Pancreas (tissue), 10 donors: Measurements from ENCODE around the gene MAP3K12. TPM values are rescaled to one million over a fixed set of nuclear protein-coding genes. Genes with fewer than 3 reads are reported as not detected.

Experiments
- ATAC-seq, 4 donors: fragments of 200-7000 bp; cut with Tn5 transposase; one replicate each; pipeline versions ENCODE4 v1.8.0 to v1.9.1; 2020; ENCODE audit warnings: mild to moderate bottlenecking in 4 of 4, moderate library complexity in 4 of 4
- DNase-seq, 6 donors: peaks; one replicate each; pipeline ENCODE4 v3.0.0-alpha.2; 2020
- FAIRE-seq: peaks from 2 replicates; lab custom pipeline; 2012; peaks lifted over from hg19 to GRCh38; lab: Jason Lieb, UNC
- H3K27ac ChIP-seq, 4 donors: fragments of 200-600 bp; sonication (generic); 1 replicate in 3 of 4; 2 replicates in 1 of 4; pipeline versions ENCODE4 v1.5.0 to v1.8.0; 2020
- H3K27me3 ChIP-seq, 4 donors: fragments of 200-600 bp; one replicate each; pipeline ENCODE4 v1.8.0; 2021
- H3K36me3 ChIP-seq, 3 donors: fragments of 200-600 bp; sonication (generic) in 1 of 3; one replicate each; pipeline versions ENCODE4 v1.5.0 to v1.8.0; 2020 to 2021
- H3K4me1 ChIP-seq, 3 donors: fragments of 200-600 bp; one replicate each; pipeline ENCODE4 v1.8.0; 2021
- H3K4me3 ChIP-seq, 4 donors: fragments of 200-600 bp; sonication (generic) in 2 of 4; one replicate each; pipeline versions ENCODE4 v1.5.0 to v1.8.0; 2020 to 2021
- H3K9me3 ChIP-seq, 4 donors: fragments of 200-600 bp; one replicate each; pipeline ENCODE4 v1.8.0; 2021
- WGBS, 2 donors: extraction: QIAGEN DNeasy Blood & Tissue Kit; methylation state at CpG; one replicate each; pipeline ENCODE4 v1.1.7; 2013; 5-methylcytosine and 5-hydroxymethylcytosine counted together
- intact Hi-C, 3 donors: fragments of 100-400 bp; cut with DNase I; formaldehyde crosslinking; loops; one replicate each; pipeline versions ENCODE4 v1.11.1 to v1.14.2; 2022
- polyA plus RNA-seq, 2 donors: library from polyadenylated mRNA; stranded (reverse); fragments of 200-250 nt; gene quantifications; one replicate each; pipeline ENCODE4 v1.2.3, GENCODE V29; 2013
- total RNA-seq, 6 donors: library from RNA; stranded (reverse); fragmentation: NEBNext Ultra II Directional in 4 of 6; extraction: Animal tissue kit (Norgen Biotek cat#: 25700) in 4 of 6; gene quantifications; one replicate each; pipeline versions ENCODE4 v1.2.1 to v1.2.4, GENCODE V29; 2021 to 2023
- TF ChIP-seq, protein P1 (sequence below), 4 donors: fragments of 200-600 bp; sonication (generic) in 3 of 4; IDR thresholded peaks; one replicate each; pipeline versions ENCODE4 v1.5.0 to v1.8.0; 2021; ENCODE audit warnings: antibody characterized with exemption in 4 of 4
- donor health status: healthy with polysubstance abuse.
- donor health status: DM: no; HTN: no; CAD: no; lungs with moderate emphysema.
- donor health status: DM: no; HTN: no; CAD: no.
- donor health status: control.
- donor health status: control.
- donor health status: Bipolar disorder and iron deficiency.
- donor health status: DM: yes; HTN: yes; CAD: no.
- donor health status: DM: no; HTN: no; CAD: no.
- donor health status: DM: no; HTN: no; CAD: no.
- donor health status: DM: yes; HTN: yes; CAD: no.

MAP3K12 gene
- total and polyA plus RNA-seq, 8 donors, result 2.3 to 24.9 (median 4.7) TPM

DNA sequence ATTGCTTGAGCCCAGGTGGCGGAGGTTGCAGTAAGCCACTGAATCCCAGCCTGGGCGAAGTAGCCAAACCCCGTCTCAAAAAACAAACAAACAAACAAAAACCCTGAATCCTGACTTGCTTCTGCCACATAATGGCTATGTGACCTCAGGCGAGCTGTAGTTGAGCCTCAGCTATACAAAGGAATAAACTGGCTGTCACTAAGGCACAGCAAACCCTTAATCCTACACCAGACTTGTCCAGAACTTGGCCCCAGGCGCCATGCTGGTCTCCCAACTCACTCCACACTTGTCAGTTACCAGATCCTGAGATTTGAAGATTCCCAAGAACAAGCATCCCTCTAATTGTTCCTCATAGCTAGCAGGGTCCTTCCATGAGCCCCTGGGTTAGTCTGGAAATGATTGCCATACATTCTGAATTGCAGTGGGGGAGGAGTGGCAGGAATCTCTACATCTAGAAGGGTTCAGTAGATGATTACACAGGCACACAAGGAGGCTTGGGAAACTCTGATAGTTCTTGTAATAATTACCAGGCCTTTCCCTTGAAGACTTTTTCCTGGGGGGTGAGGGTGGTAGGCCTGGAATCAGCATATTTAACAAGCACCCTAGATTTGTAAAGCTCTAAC is 9.9 kb downstream of the MAP3K12 start:
- peaks cover 0 to 12% (median 0%) of the 10 kb centered on the region in 3 donors for H3K36me3 ChIP-seq
- no peak overlapping the region for H3K27ac ChIP-seq
- WGBS, 2 donors, result 92 to 94% methylated on average over 5 of the region's 5 CpGs
- peaks cover 5 to 13% (median 8%) of the 10 kb centered on the region in 3 donors for H3K4me1 ChIP-seq
- intact Hi-C loops, result no loop called here
- TF ChIP-seq, protein P1, sequence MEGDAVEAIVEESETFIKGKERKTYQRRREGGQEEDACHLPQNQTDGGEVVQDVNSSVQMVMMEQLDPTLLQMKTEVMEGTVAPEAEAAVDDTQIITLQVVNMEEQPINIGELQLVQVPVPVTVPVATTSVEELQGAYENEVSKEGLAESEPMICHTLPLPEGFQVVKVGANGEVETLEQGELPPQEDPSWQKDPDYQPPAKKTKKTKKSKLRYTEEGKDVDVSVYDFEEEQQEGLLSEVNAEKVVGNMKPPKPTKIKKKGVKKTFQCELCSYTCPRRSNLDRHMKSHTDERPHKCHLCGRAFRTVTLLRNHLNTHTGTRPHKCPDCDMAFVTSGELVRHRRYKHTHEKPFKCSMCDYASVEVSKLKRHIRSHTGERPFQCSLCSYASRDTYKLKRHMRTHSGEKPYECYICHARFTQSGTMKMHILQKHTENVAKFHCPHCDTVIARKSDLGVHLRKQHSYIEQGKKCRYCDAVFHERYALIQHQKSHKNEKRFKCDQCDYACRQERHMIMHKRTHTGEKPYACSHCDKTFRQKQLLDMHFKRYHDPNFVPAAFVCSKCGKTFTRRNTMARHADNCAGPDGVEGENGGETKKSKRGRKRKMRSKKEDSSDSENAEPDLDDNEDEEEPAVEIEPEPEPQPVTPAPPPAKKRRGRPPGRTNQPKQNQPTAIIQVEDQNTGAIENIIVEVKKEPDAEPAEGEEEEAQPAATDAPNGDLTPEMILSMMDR (IDR thresholded peaks at IDR 0.05), result no peak
- no peak overlapping the region for H3K4me3 ChIP-seq
- ATAC-seq, result no peak
- H3K9me3 ChIP-seq, result no peaks in the 10 kb centered on the region
- no peak for FAIRE-seq
- H3K27me3 ChIP-seq, result no peaks in the 10 kb centered on the region
- DNase-seq, result peak in 1 of 6 donors; percentile 28

DNA sequence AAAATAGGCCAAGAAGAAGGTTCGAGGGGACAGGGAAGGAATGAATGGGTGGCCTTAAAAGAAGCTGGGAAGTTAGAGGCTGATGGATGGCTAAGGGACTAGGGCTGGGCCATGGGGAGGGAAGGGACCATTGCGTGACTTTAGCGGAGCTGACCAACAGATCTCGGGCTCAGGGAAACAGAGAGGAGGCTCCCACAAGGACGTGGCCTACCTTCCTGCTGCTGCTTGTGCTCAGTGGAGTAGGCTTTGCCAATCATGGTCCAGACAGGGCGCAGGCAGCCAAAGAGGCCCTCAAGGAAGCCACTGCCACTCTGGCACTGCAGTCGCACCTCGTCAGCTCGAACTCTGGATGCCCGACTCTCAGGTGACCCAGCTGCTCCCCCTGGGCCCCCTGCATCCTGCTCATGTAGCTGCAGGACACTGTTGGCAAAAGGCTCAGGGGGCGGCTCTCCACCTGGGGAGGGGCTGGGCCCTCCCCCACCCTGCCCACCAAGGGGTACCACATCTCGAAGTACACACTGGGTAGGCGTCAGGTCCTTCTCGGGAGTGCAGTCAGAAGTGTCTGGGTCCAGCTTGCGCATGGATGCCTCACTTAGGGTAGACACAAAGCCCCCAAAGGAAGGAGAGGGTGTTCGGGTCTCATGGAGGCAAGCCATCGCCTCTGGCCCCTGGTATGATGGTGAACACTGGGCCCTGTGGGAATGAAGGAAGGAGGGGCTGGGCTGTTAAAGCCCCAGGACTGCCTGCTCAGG is 12.3 kb downstream of the MAP3K12 start:
- TF ChIP-seq, protein P1 (IDR thresholded peaks at IDR 0.05), result no peak
- WGBS, 2 donors, result 81 to 86% methylated on average over 17 of the region's 17 CpGs
- Histone ChIP-seq H3K27me3 (no peaks in the 10 kb centered on the region), H3K36me3 (peaks cover 0 to 12% (median under 1%) of the 10 kb centered on the region in 3 donors), H3K27ac (no peak overlapping the region), H3K4me1 (no peaks in the 10 kb centered on the region), H3K4me3 (no peak overlapping the region), H3K9me3 (no peaks in the 10 kb centered on the region)
- DNase-seq, result no peak
- no peak for FAIRE-seq
- no peak for ATAC-seq
- intact Hi-C loops, result no loop called here

DNA sequence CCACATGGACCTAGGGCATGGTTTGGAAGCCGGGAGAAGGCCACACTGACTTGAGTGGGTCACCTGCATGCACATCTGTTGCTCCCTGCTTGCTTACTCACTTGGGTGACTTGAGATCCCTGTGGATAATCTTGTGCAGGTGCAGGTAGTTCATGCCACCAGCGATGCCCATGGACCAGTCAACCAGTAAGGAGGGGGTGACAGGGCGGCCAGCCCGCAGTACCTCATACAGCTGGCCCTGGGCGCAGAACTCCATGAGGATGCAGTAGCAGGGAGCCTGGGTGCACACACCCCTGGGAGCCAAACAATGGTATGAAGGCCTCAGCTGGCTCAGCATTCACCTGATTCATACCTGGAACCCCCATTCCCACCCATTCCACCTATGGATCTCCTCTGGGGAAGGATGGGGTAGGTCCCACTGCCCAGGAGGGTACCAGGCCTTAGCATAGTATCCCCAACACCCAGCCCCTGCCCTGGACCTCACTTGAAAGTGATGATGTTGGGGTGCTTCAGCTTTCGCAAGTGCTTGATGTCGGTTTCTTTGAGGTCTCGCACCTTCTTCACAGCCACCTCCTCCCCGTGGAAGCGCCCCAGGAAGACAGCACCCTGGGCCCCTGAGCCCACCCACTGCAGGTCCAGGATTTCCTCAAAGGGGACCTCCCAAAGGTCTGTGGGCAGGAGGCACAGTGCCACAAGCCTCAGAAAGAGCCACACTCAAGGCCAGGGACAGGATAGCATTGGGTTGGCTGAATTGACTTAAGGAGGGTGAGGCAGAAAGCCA is 13.1 kb downstream of the MAP3K12 start:
- WGBS, 2 donors, result 95% methylated on average over 10 of the region's 10 CpGs
- no peak for ATAC-seq
- TF ChIP-seq, protein P1 (IDR thresholded peaks at IDR 0.05), result no peak
- Histone ChIP-seq H3K27ac (no peak overlapping the region), H3K36me3 (peaks cover 0 to 16% (median 8%) of the 10 kb centered on the region in 3 donors), H3K9me3 (no peaks in the 10 kb centered on the region), H3K4me1 (no peaks in the 10 kb centered on the region), H3K4me3 (no peak overlapping the region), H3K27me3 (no peaks in the 10 kb centered on the region)
- FAIRE-seq, result no peak
- intact Hi-C loops, result no loop called here
- no peak for DNase-seq

DNA sequence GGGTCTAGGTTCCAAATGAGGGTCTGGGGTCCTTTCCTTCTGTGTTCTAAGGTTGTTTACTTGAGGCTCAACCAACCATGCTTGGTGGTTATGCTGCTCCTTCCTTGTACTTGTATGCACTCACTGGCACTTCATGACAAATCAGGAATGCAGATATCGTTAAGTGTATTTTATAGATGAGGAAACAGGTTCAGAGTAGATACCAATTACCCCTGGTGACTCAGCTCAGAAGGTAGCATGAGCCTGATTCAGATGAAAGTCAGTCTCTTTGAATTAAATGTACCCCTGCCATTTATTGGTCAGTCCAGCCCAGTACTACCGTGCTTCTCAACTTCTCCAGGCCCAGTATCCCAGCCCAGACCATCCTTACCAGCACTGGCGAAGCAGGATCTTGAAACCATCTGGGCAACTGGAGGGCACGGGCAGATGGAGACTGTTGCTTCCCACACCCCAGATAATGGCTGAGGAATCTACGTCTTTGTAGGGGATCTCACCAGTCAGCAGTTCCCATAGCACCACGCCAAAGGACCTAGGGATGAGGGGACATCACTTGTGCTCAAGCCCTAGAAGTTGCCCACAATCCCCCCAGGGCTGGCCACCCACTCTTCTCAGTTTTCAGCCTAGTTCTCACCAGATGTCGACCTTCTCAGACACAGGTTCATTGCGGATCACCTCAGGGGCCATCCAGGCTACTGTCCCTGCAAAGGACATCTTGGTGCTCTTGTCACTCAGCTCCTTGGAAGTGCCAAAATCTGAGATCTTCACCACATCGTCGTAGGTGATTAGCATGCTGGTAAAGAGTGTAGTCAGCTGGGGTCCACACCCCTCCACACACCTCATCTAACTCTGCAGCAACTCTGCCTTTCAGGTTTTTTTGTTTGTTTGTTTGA is 14.3 kb downstream of the MAP3K12 start:
- no peak overlapping the region for H3K27ac ChIP-seq
- no peak for ATAC-seq

More for the DNA sequence above, 14.3 kb downstream of the MAP3K12 start:
- no peak overlapping the region for H3K4me3 ChIP-seq
- FAIRE-seq, result no peak
- TF ChIP-seq, protein P1 (IDR thresholded peaks at IDR 0.05), result no peak
- no peak for DNase-seq
- H3K27me3 ChIP-seq, result no peaks in the 10 kb centered on the region
- 76 to 83% methylated on average over 10 of the region's 10 CpGs for WGBS, 2 donors
- intact Hi-C loops, result no loop called here
- H3K36me3 ChIP-seq, result peaks cover 0 to 27% (median 17%) of the 10 kb centered on the region in 3 donors
- H3K9me3 ChIP-seq, result no peaks in the 10 kb centered on the region
- no peaks in the 10 kb centered on the region for H3K4me1 ChIP-seq
